Hematopoietic multipotent progenitor cell treated with erythropoietin and hydrocortisone succinate and interleukin-3 and kit ligand, for 17 days (in vitro differentiated cells): Measurements from ENCODE around the gene BCS1L.

Source experiments
- DNase-seq: peaks from one replicate; pipeline ENCODE4 v3.0.0-alpha.2; 2015; ENCODE audit warnings: low spot score

The BCS1L gene

GRCh38 chr2:218659258-218659987, at the start of gene BCS1L, which contains the start of gene ZNF142:
TSS of gene BCS1L (plus strand) at chr2:218659683. CDS start at chr2:218660988, 1,305 bp downstream.
TSS of gene ZNF142 (minus strand) at chr2:218659623. CDS start at chr2:218656429, 3,194 bp downstream.
- DNase-seq: peak; percentile 69

- no peak for DNase-seq
Measured at GRCh38 chr2:218615868-218616315, 43.6 kb upstream of the BCS1L start.

- DNase-seq: no peak
Measured at GRCh38 chr2:218618102-218618860, 41.2 kb upstream of the BCS1L start.

GRCh38 chr2:218621007-218621406, 38.5 kb upstream of the BCS1L start:
- no peak for DNase-seq

GRCh38 chr2:218622606-218623365, 36.7 kb upstream of the BCS1L start:
- no peak for DNase-seq

GRCh38 chr2:218623366-218623705, 36.1 kb upstream of the BCS1L start:
- DNase-seq: no peak

GRCh38 chr2:218626369-218626768, 33.1 kb upstream of the BCS1L start:
- DNase-seq: no peak

GRCh38 chr2:218627939-218628338, 31.5 kb upstream of the BCS1L start:
- no peak for DNase-seq

- DNase-seq: no peak
Measured at GRCh38 chr2:218631837-218632236, 27.6 kb upstream of the BCS1L start.

GRCh38 chr2:218635719-218636118, 23.8 kb upstream of the BCS1L start:
- DNase-seq: no peak

GRCh38 chr2:218638372-218638771, 21.1 kb upstream of the BCS1L start:
- no peak for DNase-seq

GRCh38 chr2:218642121-218642656, 17.3 kb upstream of the BCS1L start:
- no peak for DNase-seq

GRCh38 chr2:218642786-218643185, 16.7 kb upstream of the BCS1L start:
- DNase-seq: no peak

GRCh38 chr2:218643751-218644310, 15.7 kb upstream of the BCS1L start:
- DNase-seq: no peak

- DNase-seq: no peak
Measured at GRCh38 chr2:218644721-218645120, 14.8 kb upstream of the BCS1L start.

- DNase-seq: no peak
Measured at GRCh38 chr2:218645126-218645525, 14.4 kb upstream of the BCS1L start.

GRCh38 chr2:218648088-218648786, 11.2 kb upstream of the BCS1L start:
- peak; percentile 56 for DNase-seq

- no peak for DNase-seq
Measured at GRCh38 chr2:218648787-218649100, 10.7 kb upstream of the BCS1L start.

GRCh38 chr2:218655751-218656150, 3.7 kb upstream of the BCS1L start:
- no peak for DNase-seq

GRCh38 chr2:218658671-218659257, 719 bp upstream of the BCS1L start:
- DNase-seq: peak; percentile 60

- DNase-seq: no peak
Measured at GRCh38 chr2:218659988-218660358, 490 bp downstream of the BCS1L start.
